ENCODE data around the gene SIAH2.

SIAH2 gene

GRCh38 chr3:150729682-150730360 is 33.1 kb downstream of the SIAH2 start:
- no peaks in the 10 kb centered on the region for H3K9me3 ChIP-seq
- no peak overlapping the region for H3K4me3 ChIP-seq
- no peaks in the 10 kb centered on the region for H3K27me3 ChIP-seq (ENCODE audit: low read depth)
- no peaks in the 10 kb centered on the region for H3K4me1 ChIP-seq
- no peak for DNase-seq (ENCODE audit: low spot score in 2 of 2)
- in situ Hi-C loops (cut with MboI; ENCODE audit: low sequenced_read_pairs) = no loop called here
- H3K36me3 ChIP-seq (replicated peaks) = no peaks in the 10 kb centered on the region

DNA sequence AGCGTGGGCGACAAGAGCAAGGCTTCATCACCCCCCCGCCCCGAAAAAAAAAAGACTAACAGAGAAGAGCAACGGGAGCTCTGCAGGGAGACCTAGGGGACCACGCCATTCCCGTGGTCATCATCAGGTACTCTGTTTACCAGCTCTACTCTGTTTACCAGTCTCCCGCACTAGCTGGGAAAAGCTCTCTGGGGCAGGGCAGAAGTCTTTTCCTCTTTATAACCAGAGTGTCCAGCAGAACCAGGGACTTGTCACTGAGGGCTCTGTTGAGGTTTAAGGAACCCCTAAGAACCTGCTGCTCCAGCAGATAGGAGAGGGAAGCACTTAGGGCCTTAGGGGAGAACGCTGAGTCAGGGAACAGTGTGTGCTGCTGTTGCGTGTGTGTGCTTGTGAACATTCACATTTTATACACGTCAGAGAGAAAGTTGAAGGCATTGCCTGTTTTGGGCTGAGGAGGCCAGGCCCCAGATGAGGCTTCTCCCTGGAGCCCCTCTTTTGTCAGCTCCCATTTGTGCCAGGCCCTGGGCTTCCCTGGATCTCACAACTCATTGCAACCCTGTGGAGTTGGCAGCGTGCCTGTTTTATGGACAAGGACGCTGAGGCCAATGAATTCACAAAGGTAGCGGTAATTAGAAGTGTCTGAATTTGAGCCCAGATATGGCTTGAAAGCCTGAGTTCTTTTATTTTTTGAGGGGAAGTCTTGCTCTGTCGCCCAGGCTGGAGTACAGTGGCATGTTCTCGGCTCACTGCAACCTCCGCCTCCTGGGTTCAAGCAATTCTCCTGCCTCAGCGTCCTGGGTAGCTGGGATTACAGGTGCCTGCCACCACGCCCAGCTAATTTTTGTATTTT is 35.1 kb downstream of the SIAH2 start:
- DNase-seq (ENCODE audit: low spot score in 2 of 2) = no peak
- in situ Hi-C loops (cut with MboI; ENCODE audit: low sequenced_read_pairs) = no loop called here
- H3K4me1 ChIP-seq = no peaks in the 10 kb centered on the region
- no peaks in the 10 kb centered on the region for H3K27me3 ChIP-seq (ENCODE audit: low read depth)
- H3K36me3 ChIP-seq (replicated peaks) = no peaks in the 10 kb centered on the region
- no peak overlapping the region for H3K4me3 ChIP-seq
- no peaks in the 10 kb centered on the region for H3K9me3 ChIP-seq

GRCh38 chr3:150725548-150725947 is 37.4 kb downstream of the SIAH2 start:
- in situ Hi-C loops (cut with MboI; ENCODE audit: low sequenced_read_pairs) = no loop called here
- H3K27me3 ChIP-seq (ENCODE audit: low read depth) = no peaks in the 10 kb centered on the region
- H3K4me3 ChIP-seq = no peak overlapping the region
- H3K36me3 ChIP-seq (replicated peaks) = no peaks in the 10 kb centered on the region
- no peak for DNase-seq (ENCODE audit: low spot score in 2 of 2)
- H3K9me3 ChIP-seq = no peaks in the 10 kb centered on the region
- H3K4me1 ChIP-seq = no peaks in the 10 kb centered on the region

DNA sequence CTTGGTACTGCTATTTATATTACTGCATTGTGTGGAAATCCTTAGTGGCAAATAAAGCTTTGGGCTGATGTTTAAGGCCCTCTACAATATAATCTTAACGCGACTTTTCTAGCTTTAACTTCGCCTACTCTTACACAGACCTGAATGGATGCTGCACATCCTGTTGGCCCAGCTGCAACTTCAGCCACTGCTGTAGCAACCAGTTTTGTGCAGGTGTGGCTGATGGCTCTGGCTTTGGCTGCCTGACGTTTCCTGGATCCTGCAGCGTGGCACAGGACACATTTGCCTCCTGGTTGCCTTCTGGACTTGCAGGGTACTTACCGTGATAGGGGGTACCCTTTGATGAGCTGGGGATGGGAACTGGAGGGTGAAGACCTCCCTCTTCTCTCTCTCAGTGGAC is 39.0 kb downstream of the SIAH2 start:
- Histone ChIP-seq H3K4me3 (no peak overlapping the region), H3K9me3 (no peaks in the 10 kb centered on the region), H3K36me3 (replicated peaks) (no peaks in the 10 kb centered on the region), H3K4me1 (no peaks in the 10 kb centered on the region), H3K27me3 (ENCODE audit: low read depth) (no peaks in the 10 kb centered on the region)
- DNase-seq (ENCODE audit: low spot score in 2 of 2) = no peak
- in situ Hi-C loops (cut with MboI; ENCODE audit: low sequenced_read_pairs) = no loop called here

DNA sequence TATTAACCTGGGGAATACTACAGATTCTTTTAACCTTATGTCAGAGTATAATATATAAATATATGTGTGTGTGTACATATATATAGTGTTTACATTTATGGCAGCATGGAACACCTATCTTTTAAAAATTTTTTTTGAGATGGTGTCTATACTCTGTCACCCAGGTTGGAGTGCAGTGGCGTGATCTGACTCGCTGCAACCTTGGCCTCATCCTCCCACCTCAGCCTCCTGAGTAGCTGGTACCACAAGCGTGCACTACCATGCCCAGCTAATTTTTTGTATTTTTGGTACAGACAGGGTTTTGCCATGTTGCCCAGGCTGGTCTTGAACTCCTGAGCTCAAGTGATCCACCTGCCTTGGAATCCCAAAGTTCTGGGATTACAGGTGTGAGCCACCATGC is 40.7 kb downstream of the SIAH2 start:
- H3K27me3 ChIP-seq (ENCODE audit: low read depth) = no peaks in the 10 kb centered on the region
- no peak overlapping the region for H3K4me3 ChIP-seq
- H3K36me3 ChIP-seq (replicated peaks) = no peaks in the 10 kb centered on the region
- in situ Hi-C loops (cut with MboI; ENCODE audit: low sequenced_read_pairs) = no loop called here
- H3K9me3 ChIP-seq = no peaks in the 10 kb centered on the region
- H3K4me1 ChIP-seq = no peaks in the 10 kb centered on the region
- no peak for DNase-seq (ENCODE audit: low spot score in 2 of 2)

DNA sequence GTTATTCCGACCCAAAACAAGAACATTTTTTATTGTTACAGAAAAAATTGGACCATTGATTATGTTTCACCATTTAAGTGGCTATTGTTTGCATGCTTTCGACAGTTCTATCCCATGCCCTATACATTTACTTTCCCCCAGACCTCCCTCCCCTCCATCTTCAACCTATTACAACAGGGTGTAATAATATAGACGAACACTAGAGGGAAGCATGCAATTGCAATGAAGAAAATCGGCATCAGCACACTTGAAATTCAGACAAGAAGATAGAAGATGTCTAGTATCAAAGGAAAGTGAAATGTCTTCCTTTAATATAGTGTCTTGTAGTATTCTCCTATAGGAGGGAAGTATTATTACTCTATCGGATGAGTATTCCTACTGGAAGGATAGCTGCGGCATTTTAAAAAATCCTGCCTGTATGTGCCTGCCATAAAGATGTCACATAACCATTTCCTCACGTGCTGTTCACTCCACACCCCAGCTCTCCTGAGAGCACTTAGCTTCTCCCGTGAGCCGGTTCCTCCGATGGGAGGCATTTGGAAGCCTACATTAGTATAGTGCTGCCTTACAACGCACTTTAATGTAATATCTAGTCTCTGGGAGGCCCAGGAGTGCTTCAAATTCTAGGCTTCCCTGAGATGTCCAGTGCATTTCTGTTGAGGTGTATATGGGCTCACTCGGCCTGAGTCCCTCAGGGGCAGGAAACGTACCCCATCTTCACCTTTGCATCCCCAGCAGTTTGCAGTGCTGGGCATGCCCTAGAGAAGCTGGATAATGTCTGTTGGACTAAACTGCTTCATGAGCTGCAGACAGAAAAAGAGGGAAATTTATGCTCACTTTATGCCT is 41.5 kb downstream of the SIAH2 start:
- in situ Hi-C loops (cut with MboI; ENCODE audit: low sequenced_read_pairs) = no loop called here
- H3K27me3 ChIP-seq (ENCODE audit: low read depth) = no peaks in the 10 kb centered on the region
- H3K4me1 ChIP-seq = no peaks in the 10 kb centered on the region
- peak; percentile 28 to 68 for DNase-seq (ENCODE audit: low spot score in 2 of 2)
- H3K9me3 ChIP-seq = no peaks in the 10 kb centered on the region
- no peak overlapping the region for H3K4me3 ChIP-seq
- no peaks in the 10 kb centered on the region for H3K36me3 ChIP-seq (replicated peaks)

GRCh38 chr3:150720444-150720843 is 42.5 kb downstream of the SIAH2 start:
- H3K4me1 ChIP-seq = no peaks in the 10 kb centered on the region
- in situ Hi-C loops (cut with MboI; ENCODE audit: low sequenced_read_pairs) = no loop called here
- no peak overlapping the region for H3K4me3 ChIP-seq
- no peaks in the 10 kb centered on the region for H3K27me3 ChIP-seq (ENCODE audit: low read depth)
- H3K36me3 ChIP-seq (replicated peaks) = no peaks in the 10 kb centered on the region
- no peaks in the 10 kb centered on the region for H3K9me3 ChIP-seq
- no peak for DNase-seq (ENCODE audit: low spot score in 2 of 2)

GRCh38 chr3:150710097-150710496 is 52.9 kb downstream of the SIAH2 start:
- in situ Hi-C loops (cut with MboI; ENCODE audit: low sequenced_read_pairs) = no loop called here
- Histone ChIP-seq H3K9me3 (no peaks in the 10 kb centered on the region), H3K4me3 (no peak overlapping the region), H3K36me3 (replicated peaks) (no peaks in the 10 kb centered on the region), H3K27me3 (ENCODE audit: low read depth) (no peaks in the 10 kb centered on the region), H3K4me1 (no peaks in the 10 kb centered on the region)
- no peak for DNase-seq (ENCODE audit: low spot score in 2 of 2)

DNA sequence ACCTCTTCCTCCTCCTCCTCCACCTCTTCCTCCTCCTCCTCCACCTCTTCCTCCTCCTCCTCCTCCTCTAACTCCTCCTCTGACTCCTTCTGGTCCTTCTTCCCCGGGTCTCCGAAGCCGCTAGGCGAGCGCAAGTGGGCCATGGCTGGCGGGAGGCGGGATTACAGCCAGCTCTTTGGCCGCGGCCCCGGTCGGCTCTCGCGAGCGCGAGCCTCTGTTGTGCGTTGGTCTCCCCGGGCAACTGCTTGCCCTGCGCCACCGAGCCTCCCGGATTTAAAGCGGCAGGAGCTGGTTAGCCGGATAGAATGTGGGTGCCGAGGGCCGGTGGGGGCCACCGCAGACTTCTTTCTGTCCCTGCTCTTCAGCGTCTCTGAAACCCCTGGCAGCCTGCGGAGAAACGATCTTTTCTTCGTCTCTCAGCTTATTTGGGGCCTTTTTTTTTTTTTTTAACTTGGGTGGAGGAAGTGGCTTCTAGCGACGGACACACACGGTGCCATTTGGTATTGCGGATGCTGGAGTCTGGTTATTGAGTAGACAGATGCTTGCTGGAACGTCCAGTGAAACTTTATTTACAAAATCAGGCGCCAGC is 59.1 kb downstream of the SIAH2 start, which contains the start of gene ERICH6:
ERICH6 (minus strand) TSS at position 165 of the 589 bp plus-strand sequence; CDS start at position 143, 22 bp downstream.
- peak within 1 kb of the TSS; percentile 33 for H3K4me3 ChIP-seq
- H3K27me3 ChIP-seq (ENCODE audit: low read depth) = no peaks in the 10 kb centered on the region
- peak; percentile 84 to 92 for DNase-seq (ENCODE audit: low spot score in 2 of 2)
- H3K9me3 ChIP-seq = no peaks in the 10 kb centered on the region
- peaks cover 5% of the 10 kb centered on the region; the same call in 1 of the 2 replicates for H3K4me1 ChIP-seq
- in situ Hi-C loops (cut with MboI; ENCODE audit: low sequenced_read_pairs) = no loop called here
- no peaks in the 10 kb centered on the region for H3K36me3 ChIP-seq (replicated peaks)

DNA sequence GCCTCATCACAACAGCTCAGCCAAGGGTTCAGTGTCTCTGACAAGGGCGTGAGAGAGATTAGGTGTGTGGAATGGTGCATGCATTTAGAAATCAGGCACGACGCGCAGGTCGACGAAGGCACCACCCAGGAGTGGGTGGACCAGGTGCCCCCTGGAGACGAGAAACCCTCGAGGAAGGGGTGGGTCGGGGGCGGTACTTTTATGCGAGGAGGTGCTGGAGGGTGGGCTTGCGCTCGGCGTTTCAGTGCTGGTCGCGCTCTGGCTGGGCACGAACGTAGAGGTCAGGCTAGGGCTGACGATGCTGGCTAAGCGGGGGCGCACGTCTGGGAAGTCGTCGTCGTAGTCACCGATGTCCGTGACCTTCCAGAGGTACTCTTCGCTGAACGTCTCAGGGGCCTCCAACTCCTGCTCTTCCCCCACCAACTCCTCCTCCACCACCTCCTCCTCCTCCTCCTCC is 59.6 kb downstream of the SIAH2 start:
- in situ Hi-C loops (cut with MboI; ENCODE audit: low sequenced_read_pairs) = no loop called here

GRCh38 chr3:150699068-150699639 is 63.8 kb downstream of the SIAH2 start:
- Histone ChIP-seq H3K27me3 (ENCODE audit: low read depth) (no peaks in the 10 kb centered on the region), H3K9me3 (no peaks in the 10 kb centered on the region), H3K36me3 (replicated peaks) (no peaks in the 10 kb centered on the region), H3K4me1 (peaks cover 3% of the 10 kb centered on the region; the same call in 1 of the 2 replicates), H3K4me3 (no peak overlapping the region)
- in situ Hi-C loops (cut with MboI; ENCODE audit: low sequenced_read_pairs) = no loop called here
- DNase-seq (ENCODE audit: low spot score in 2 of 2) = no peak

More for the DNA sequence above, 59.6 kb downstream of the SIAH2 start:
- DNase-seq (ENCODE audit: low spot score in 2 of 2) = no peak
- Histone ChIP-seq H3K27me3 (ENCODE audit: low read depth) (no peaks in the 10 kb centered on the region), H3K9me3 (no peaks in the 10 kb centered on the region), H3K36me3 (replicated peaks) (no peaks in the 10 kb centered on the region), H3K4me1 (peaks cover 5% of the 10 kb centered on the region; the same call in 1 of the 2 replicates), H3K4me3 (peak overlapping the region; percentile 33)

DNA sequence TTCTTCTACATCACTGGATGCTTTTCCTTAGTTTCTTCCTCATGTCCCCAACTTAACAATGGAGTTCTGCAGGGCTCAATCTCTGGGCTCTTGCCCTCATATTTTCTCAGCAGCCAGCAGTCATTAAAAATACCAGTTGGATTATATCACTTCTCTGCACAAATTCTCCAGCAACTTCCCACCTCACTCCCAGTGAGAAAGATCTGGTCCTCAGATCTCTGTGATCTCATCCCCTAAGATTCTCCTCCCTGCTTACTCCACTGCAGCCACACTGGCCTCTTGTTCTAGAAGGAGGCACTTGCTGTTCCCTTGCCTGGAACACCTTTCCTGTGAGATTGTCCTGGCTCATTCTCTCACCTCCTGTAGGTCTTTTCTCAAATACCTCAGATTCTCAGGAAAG is 65.3 kb downstream of the SIAH2 start:
- no peak for DNase-seq (ENCODE audit: low spot score in 2 of 2)
- Histone ChIP-seq H3K27me3 (ENCODE audit: low read depth) (no peaks in the 10 kb centered on the region), H3K4me1 (no peaks in the 10 kb centered on the region), H3K4me3 (no peak overlapping the region), H3K9me3 (peaks cover 7% of the 10 kb centered on the region), H3K36me3 (replicated peaks) (no peaks in the 10 kb centered on the region)
- in situ Hi-C loops (cut with MboI; ENCODE audit: low sequenced_read_pairs) = no loop called here

DNA sequence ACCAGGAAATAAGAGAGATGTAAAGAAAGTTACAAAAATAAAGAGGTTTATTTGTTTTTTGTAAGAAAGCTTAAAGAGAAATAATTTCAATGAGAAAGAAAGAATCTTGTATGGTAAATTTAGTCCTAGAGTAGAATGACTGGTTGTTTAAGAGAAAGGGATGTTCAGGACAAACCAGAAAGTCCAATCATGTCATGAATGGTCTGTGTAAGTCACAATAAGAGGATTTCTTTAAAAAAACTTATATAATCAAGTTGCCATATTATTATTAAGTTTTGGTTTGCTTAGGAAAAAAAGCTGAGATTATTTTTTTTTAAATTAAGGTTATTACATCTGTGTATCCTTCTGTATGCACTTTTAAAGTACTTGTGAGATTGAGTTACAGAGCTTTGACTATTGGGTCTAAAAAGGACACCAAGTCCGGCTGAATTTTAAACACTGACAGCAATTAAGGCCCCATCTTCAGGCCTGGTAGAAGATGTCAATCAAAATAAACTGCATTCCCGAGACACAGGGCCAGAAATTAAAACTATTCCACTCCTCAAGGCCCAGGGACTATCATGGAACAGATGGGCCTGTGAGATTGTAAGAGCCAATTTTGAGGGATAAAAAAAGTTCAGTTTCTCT is 71.4 kb downstream of the SIAH2 start:
- Histone ChIP-seq H3K4me3 (no peak overlapping the region), H3K9me3 (peaks cover 10% of the 10 kb centered on the region), H3K4me1 (no peaks in the 10 kb centered on the region), H3K36me3 (replicated peaks) (no peaks in the 10 kb centered on the region), H3K27me3 (ENCODE audit: low read depth) (no peaks in the 10 kb centered on the region)
- in situ Hi-C loops (cut with MboI; ENCODE audit: low sequenced_read_pairs) = no loop called here
- no peak for DNase-seq (ENCODE audit: low spot score in 2 of 2)
